GM12878 (cell line): ENCODE results near the gene C1QL1. TPM values are rescaled to one million over a fixed set of nuclear protein-coding genes. Genes with fewer than 3 reads are reported as not detected.

Source experiments
- ATAC-seq: fragments of 200-7000 bp; cut with Tn5 transposase; 3 replicates; pipeline ENCODE4 v1.9.1; 2020; ENCODE audit warnings: mild to moderate bottlenecking, moderate library complexity
- BruUV-seq: library from RNA; stranded (reverse); fragments of 400-500 nt; replicated peaks from 2 replicates; lab custom pipeline; 2021; lab: Mats Ljungman, UMichigan
- CTCF ChIA-PET: fragments of 300-600 bp; sonication (Branson Sonifier 250); formaldehyde crosslinking; extraction: SDS; loops from one replicate; lab custom pipeline; 2021; ENCODE audit warnings: inconsistent platforms; lab: Yijun Ruan, JAX
- POLR2A ChIA-PET: fragments of 350-600 bp; formaldehyde crosslinking; extraction: SDS; loops from one replicate; lab custom pipeline; 2021; ENCODE audit warnings: inconsistent platforms; lab: Charles Lee
- RAD21 ChIA-PET: fragments of 300-600 bp; sonication (Branson Sonifier 250); formaldehyde crosslinking; loops from one replicate; lab custom pipeline; 2023; ENCODE audit warnings: antibody characterized with exemption; ENCODE audit not compliant: unreplicated experiment; lab: Charles Lee
- SMC1A ChIA-PET: fragments of 300-600 bp; sonication (Branson Sonifier 250); formaldehyde crosslinking; loops from one replicate; lab custom pipeline; 2023; ENCODE audit not compliant: unreplicated experiment, uncharacterized antibody; lab: Charles Lee
- DNase-seq: peaks from one replicate; pipeline ENCODE4 v3.0.0-alpha.2; 2011; ENCODE audit warnings: low read depth, low spot score
- FAIRE-seq: peaks from 3 replicates; lab custom pipeline; 2011; peaks lifted over from hg19 to GRCh38; lab: Jason Lieb, UNC
- H2AFZ ChIP-seq: 2 replicates; pipeline ENCODE4 v1.6.0; 2011; ENCODE audit warnings: low read depth, low read length, control low read depth; ENCODE audit not compliant: control insufficient read depth
- H3K27ac ChIP-seq: 2 replicates; pipeline ENCODE4 v1.5.1; 2011; ENCODE audit warnings: control low read depth; ENCODE audit not compliant: control insufficient read depth, insufficient read depth
- H3K27me3 ChIP-seq, 2 experiments: replicated peaks in 1 of 2; 2 replicates each; pipeline versions ENCODE4 v1.6.0 to v1.6.1; 2011; ENCODE audit warnings: low read length in 1 of 2; ENCODE audit not compliant: control insufficient read depth in 2 of 2, insufficient read depth in 2 of 2
- H3K36me3 ChIP-seq, 2 experiments: 2 replicates each; pipeline ENCODE4 v1.5.1; 2011; ENCODE audit warnings: low read length in 1 of 2; ENCODE audit not compliant: control insufficient read depth in 2 of 2, insufficient read depth in 2 of 2
- H3K4me1 ChIP-seq: 2 replicates; pipeline ENCODE4 v1.6.1; 2011; ENCODE audit warnings: mild to moderate bottlenecking, low read length, moderate library complexity, mixed read lengths; ENCODE audit not compliant: control insufficient read depth, insufficient read depth
- H3K4me2 ChIP-seq: 2 replicates; pipeline ENCODE4 v1.6.0; 2011; ENCODE audit warnings: control low read depth; ENCODE audit not compliant: control insufficient read depth, insufficient read depth
- H3K4me3 ChIP-seq: fragments of 200-600 bp; sonication (generic); 2 replicates; pipeline ENCODE4 v1.5.1; 2016
- H3K79me2 ChIP-seq: 2 replicates; pipeline ENCODE4 v1.6.0; 2011; ENCODE audit warnings: low read length; ENCODE audit not compliant: control insufficient read depth, insufficient read depth
- H3K9ac ChIP-seq: 2 replicates; pipeline ENCODE4 v1.8.0; 2011; ENCODE audit warnings: low read length, control low read depth, mixed read lengths; ENCODE audit not compliant: control insufficient read depth, insufficient read depth
- H3K9me3 ChIP-seq: replicated peaks from 3 replicates; pipeline ENCODE4 v1.5.1; 2011; ENCODE audit warnings: mild to moderate bottlenecking, low read length; ENCODE audit not compliant: control insufficient read depth, insufficient read depth
- H4K20me1 ChIP-seq: 2 replicates; pipeline ENCODE4 v1.6.0; 2011; ENCODE audit not compliant: control insufficient read depth, insufficient read depth
- BHLHE40 ChIP-seq, 2 experiments: fragments of 450-650 bp in 1 of 2; IDR thresholded peaks; 2 replicates each; pipeline ENCODE4 v1.6.1; 2011 to 2017; ENCODE audit warnings: low read depth in 2 of 2, borderline replicate concordance in 1 of 2, improper control_type of control experiment in 1 of 2, low read length in 1 of 2, mild to moderate bottlenecking in 1 of 2
- CTCF ChIP-seq, 3 experiments: IDR thresholded peaks in 2 of 3; conservative IDR thresholded peaks in 1 of 3; 2 replicates each; pipeline ENCODE4 v1.5.1; 2011; ENCODE audit warnings: low read depth in 3 of 3, low read length in 3 of 3, mild to moderate bottlenecking in 3 of 3, control low read depth in 2 of 3, moderate library complexity in 2 of 3, inconsistent platforms in 1 of 3, mixed read lengths in 1 of 3; ENCODE audit not compliant: control insufficient read depth in 2 of 3, insufficient read depth in 1 of 3; ENCODE audit errors: extremely low read depth in 1 of 3
- KDM1A ChIP-seq: fragments of 200-600 bp; sonication (generic); IDR thresholded peaks from 2 replicates; pipeline ENCODE4 v1.6.1; 2016; ENCODE audit warnings: borderline replicate concordance
- RAD21 ChIP-seq: IDR thresholded peaks from 2 replicates; pipeline ENCODE4 v1.6.1; 2011; ENCODE audit warnings: mild to moderate bottlenecking, low read depth, low read length, moderate library complexity; ENCODE audit not compliant: insufficient read depth
- RFX5 ChIP-seq: IDR thresholded peaks from 2 replicates; pipeline ENCODE4 v1.6.1; 2011; ENCODE audit warnings: low read depth, low read length, improper control_type of control experiment
- SPI1 ChIP-seq: IDR thresholded peaks from 2 replicates; pipeline ENCODE4 v1.6.1; 2011; ENCODE audit warnings: low read depth, mild to moderate bottlenecking, low read length, moderate library complexity, borderline replicate concordance; ENCODE audit not compliant: insufficient read depth
- WGBS: methylation state at CpG from one replicate; pipeline ENCODE4 v1.1.6; 2016; ENCODE audit warnings: low lambda C conversion rate; ENCODE audit not compliant: insufficient replicate concordance, insufficient coverage; ENCODE audit errors: missing lambda C conversion rate; 5-methylcytosine and 5-hydroxymethylcytosine counted together
- in situ Hi-C: fragments of 300-500 bp; cut with MboI; formaldehyde crosslinking; loops from 9 replicates; pipeline ENCODE4 v1.14.3; 2018; ENCODE audit warnings: mixed read lengths
- intact Hi-C: fragments of 100-400 bp; cut with micrococcal nuclease; formaldehyde crosslinking; loops from one replicate; pipeline ENCODE4 v1.14.2; 2022; ENCODE audit not compliant: unreplicated experiment
- polyA plus RNA-seq, 11 experiments: library from polyadenylated mRNA; depleted of rRNA in 4 of 11; unstranded in 6 of 11; stranded (reverse) in 5 of 11; fragments of >200 nt; fragmentation: Nextera tagmentation in 4 of 11; fragmentation: Illumina TruSeq in 1 of 11; extraction: Ambion mirVana in 4 of 11; extraction: Trizol in 1 of 11; gene quantifications; 1 replicate in 1 of 11; 2 replicates in 10 of 11; pipeline versions ENCODE4 v1.2.1 to v1.2.3, GENCODE V29; 2011 to 2016; ENCODE audit warnings: inconsistent platforms in 2 of 11, missing spikeins in 2 of 11, low read depth in 1 of 11
- total RNA-seq, 4 experiments: library from RNA; depleted of rRNA in 3 of 4; stranded (reverse); fragments of >200 nt in 3 of 4; fragmentation: Illumina TruSeq in 1 of 4; extraction: Trizol in 1 of 4; gene quantifications; 2 replicates each; pipeline versions ENCODE4 v1.2.1 to v1.2.3, GENCODE V29; 2013 to 2021

The C1QL1 gene
- total and polyA plus RNA-seq, 10 of the 15 experiments (the other 5 are each of a cell fraction or from before 2014, with no cell fraction given): not detected

GRCh38 chr17:44911133-44912001 is 56.7 kb downstream of the C1QL1 start:
- in situ Hi-C loops: no loop called here
- peaks cover 9% of the 10 kb centered on the region for H3K4me1 ChIP-seq
- FAIRE-seq (no peak), ATAC-seq (peak; percentile 91), DNase-seq (no peak)
- H3K4me2 ChIP-seq: peak overlapping the region; percentile 50; the same call in 1 of the 2 replicates
- H2AFZ ChIP-seq: peak overlapping the region; percentile 35
- no peak overlapping the region for H3K9ac ChIP-seq
- no peaks in the 10 kb centered on the region for H3K79me2 ChIP-seq
- BruUV-seq: no TSS peak
- ChIA-PET CTCF (interaction anchor here (0.5 to 2.6 kb wide), 10 partner anchors 9 to 224 kb away, joined by 3 to 17 read pairs (median 6); partner anchors contain the start of gene ACBD4), RAD21 (no interaction called here), POLR2A (interaction anchor here (0.6 kb wide), 1 partner anchor 129 kb away, joined by 3 read pairs; no protein-coding TSS in a partner anchor), SMC1A (interaction anchor here (2.6 kb wide), 1 partner anchor 9 kb away, joined by 12 read pairs; no protein-coding TSS in a partner anchor)
- no peak for TF ChIP-seq RFX5
- peak in 1 of 2 experiments; percentile 76; a peak in 2 of 4 replicates for TF ChIP-seq BHLHE40 (IDR thresholded peaks at IDR 0.05; ENCODE audit: borderline replicate concordance in 1 of 2, low read depth in 2 of 2, low read length in 1 of 2)
- no peak for TF ChIP-seq KDM1A
- peak; percentile 13; the same call in 1 of the 2 replicates for TF ChIP-seq RAD21
- TF ChIP-seq SPI1: no peak
- peak; percentile 44 to 49 (median 44); a peak in 5 of 6 replicates for TF ChIP-seq CTCF (IDR thresholded peaks at IDR 0.05 in 2 of 3, conservative IDR thresholded peaks at IDR 0.05 in 1 of 3; ENCODE audit: control insufficient read depth in 2 of 3, extremely low read depth in 1 of 3, insufficient read depth in 1 of 3, low read depth in 3 of 3, low read length in 3 of 3)
- WGBS: 44% methylated on average over 50 of the region's 56 CpGs
- no peaks in the 10 kb centered on the region for H3K9me3 ChIP-seq
- no peaks in the 10 kb centered on the region for H4K20me1 ChIP-seq
- no peaks in the 10 kb centered on the region; a peak in 3 of 4 replicates for H3K27me3 ChIP-seq
- H3K4me3 ChIP-seq: no peak overlapping the region
- intact Hi-C loops: no loop called here
- no peaks in the 10 kb centered on the region for H3K36me3 ChIP-seq
- H3K27ac ChIP-seq: no peak overlapping the region
